Suppressor macrophage (primary cell): ENCODE data around the gene CCDC88C.

ENCODE experiments used
- DNase-seq, 4 experiments: peaks; one replicate each; pipeline ENCODE4 v3.0.0-alpha.2; 2020 to 2022

Gene CCDC88C

GRCh38 chr14:91377700-91378652 lies 39.6 kb downstream of the CCDC88C start:
- DNase-seq: peak; percentile 58 to 81 (median 68)

GRCh38 chr14:91376547-91377477 lies 40.8 kb downstream of the CCDC88C start:
- no peak for DNase-seq

- no peak for DNase-seq
These were observed 41.7 kb downstream of the CCDC88C start for GRCh38 chr14:91375720-91376452.

- DNase-seq: no peak
These were observed 42.5 kb downstream of the CCDC88C start for GRCh38 chr14:91374879-91375702.

GRCh38 chr14:91374287-91374878 lies 43.2 kb downstream of the CCDC88C start:
- DNase-seq: no peak

GRCh38 chr14:91373591-91374254 lies 43.9 kb downstream of the CCDC88C start:
- DNase-seq: peak; percentile 48 to 68 (median 58)

- DNase-seq: no peak
These were observed 44.7 kb downstream of the CCDC88C start for GRCh38 chr14:91372671-91373495.

GRCh38 chr14:91371990-91372375 lies 45.6 kb downstream of the CCDC88C start:
- no peak for DNase-seq

GRCh38 chr14:91371011-91371989 lies 46.3 kb downstream of the CCDC88C start:
- no peak for DNase-seq

GRCh38 chr14:91369628-91370445 lies 47.8 kb downstream of the CCDC88C start:
- no peak for DNase-seq

- no peak for DNase-seq
These were observed 48.7 kb downstream of the CCDC88C start for GRCh38 chr14:91368776-91369416.

GRCh38 chr14:91367173-91368171 lies 50.1 kb downstream of the CCDC88C start:
- DNase-seq: peak; percentile 48 to 63 (median 52)

GRCh38 chr14:91366749-91367148 lies 50.9 kb downstream of the CCDC88C start:
- DNase-seq: no peak

- DNase-seq: no peak
These were observed 52.1 kb downstream of the CCDC88C start for GRCh38 chr14:91365552-91365951.

GRCh38 chr14:91364524-91365270 lies 52.9 kb downstream of the CCDC88C start:
- no peak for DNase-seq
